Neural cell (in vitro differentiated cells): Measurements from ENCODE around the gene AKT3. TPM values are rescaled to one million over a fixed set of nuclear protein-coding genes. Genes with fewer than 3 reads are reported as not detected.

Experiments
- H2AFZ ChIP-seq: fragments of 200-600, 300-800 bp; sonication (generic), shearing (Covaris generic); 2 replicates; pipeline ENCODE4 v1.6.0; 2014; ENCODE audit warnings: low read depth, mild to moderate bottlenecking, antibody characterized with exemption, low read length, moderate library complexity
- H3F3A ChIP-seq: fragments of 200-600 bp; shearing (Covaris generic); 2 replicates; pipeline ENCODE4 v1.6.1; 2016; ENCODE audit warnings: mild to moderate bottlenecking, moderate library complexity, mixed read lengths, antibody characterized with exemption, low read length; ENCODE audit not compliant: insufficient read depth, poor library complexity, severe bottlenecking
- H3K27ac ChIP-seq: fragments of 200-600, 300-800 bp; sonication (generic), shearing (Covaris generic); 2 replicates; pipeline ENCODE4 v1.5.1; 2014; ENCODE audit warnings: mild to moderate bottlenecking, low read length, moderate library complexity
- H3K27me3 ChIP-seq: fragments of 300-800, 200-600 bp; sonication (generic), shearing (Covaris generic); 2 replicates; pipeline ENCODE4 v1.6.0; 2014; ENCODE audit warnings: mild to moderate bottlenecking, low read depth, low read length, moderate library complexity; ENCODE audit not compliant: insufficient read depth
- H3K36me3 ChIP-seq: fragments of 300-800, 200-600 bp; sonication (generic), shearing (Covaris generic); 2 replicates; pipeline ENCODE4 v1.5.1; 2014; ENCODE audit warnings: mild to moderate bottlenecking, antibody characterized with exemption, low read length, moderate library complexity; ENCODE audit not compliant: insufficient read depth
- H3K4me2 ChIP-seq: fragments of 300-800, 200-600 bp; sonication (generic), shearing (Covaris generic); 2 replicates; pipeline ENCODE4 v1.6.0; 2014; ENCODE audit warnings: mild to moderate bottlenecking, low read length
- H3K4me3 ChIP-seq: fragments of 300-800, 200-600 bp; sonication (generic), shearing (Covaris generic); 2 replicates; pipeline ENCODE4 v1.5.1; 2014; ENCODE audit warnings: mild to moderate bottlenecking, low read length, moderate library complexity
- H3K79me2 ChIP-seq: fragments of 200-600 bp; shearing (Covaris generic); replicated peaks from 2 replicates; pipeline ENCODE4 v1.6.0; 2014; ENCODE audit warnings: mild to moderate bottlenecking, low read length, moderate library complexity; ENCODE audit not compliant: insufficient read depth
- H3K9ac ChIP-seq: fragments of 300-800, 200-600 bp; sonication (generic), shearing (Covaris generic); 2 replicates; pipeline ENCODE4 v1.6.1; 2016; ENCODE audit warnings: mild to moderate bottlenecking, low read length, mixed read lengths
- H3K9me2 ChIP-seq: fragments of 200-600 bp; shearing (Covaris generic); 2 replicates; pipeline ENCODE4 v1.6.1; 2016; ENCODE audit warnings: mild to moderate bottlenecking, low read length, mixed read lengths; ENCODE audit not compliant: insufficient read depth
- H3K9me3 ChIP-seq: fragments of 200-600, 300-800 bp; sonication (generic), shearing (Covaris generic); 2 replicates; pipeline ENCODE4 v1.6.1; 2016; ENCODE audit warnings: mild to moderate bottlenecking, mixed run types, low read length, moderate library complexity, mixed read lengths
- H4K20me1 ChIP-seq: fragments of 200-600 bp; shearing (Covaris generic); 2 replicates; pipeline ENCODE4 v1.6.1; 2016; ENCODE audit warnings: mild to moderate bottlenecking, mixed run types; ENCODE audit not compliant: insufficient read depth
- CTCF ChIP-seq: fragments of 450-650 bp; IDR thresholded peaks from 2 replicates; pipeline ENCODE4 v1.5.1; 2014; ENCODE audit warnings: antibody characterized with exemption, mild to moderate bottlenecking, moderate library complexity; ENCODE audit not compliant: poor library complexity, severe bottlenecking
- EP300 ChIP-seq: fragments of 450-650 bp; conservative IDR thresholded peaks from 2 replicates; pipeline ENCODE4 v1.6.1; 2014; ENCODE audit warnings: antibody characterized with exemption, mild to moderate bottlenecking, moderate library complexity; ENCODE audit not compliant: poor library complexity, severe bottlenecking
- EZH2 ChIP-seq: fragments of 200-600, 300-800 bp; shearing (Covaris generic), sonication (generic); IDR thresholded peaks from 2 replicates; pipeline ENCODE4 v1.6.1; 2014; ENCODE audit warnings: antibody characterized with exemption, low read length, borderline replicate concordance, mild to moderate bottlenecking; ENCODE audit not compliant: insufficient read depth, poor library complexity, severe bottlenecking
- MXI1 ChIP-seq: fragments of 450-650 bp; conservative IDR thresholded peaks from 2 replicates; pipeline ENCODE4 v1.6.1; 2014; ENCODE audit warnings: antibody characterized with exemption, mild to moderate bottlenecking; ENCODE audit not compliant: poor library complexity, severe bottlenecking
- POLR2AphosphoS5 ChIP-seq: IDR thresholded peaks from 2 replicates; pipeline ENCODE4 v1.6.1; 2012
- RAD21 ChIP-seq: fragments of 450-650 bp; conservative IDR thresholded peaks from 2 replicates; pipeline ENCODE4 v1.6.1; 2014; ENCODE audit warnings: antibody characterized with exemption, mild to moderate bottlenecking, moderate library complexity
- REST ChIP-seq: IDR thresholded peaks from 2 replicates; pipeline ENCODE4 v1.6.1; 2012; ENCODE audit warnings: borderline replicate concordance
- SMC3 ChIP-seq: fragments of 450-650 bp; conservative IDR thresholded peaks from 2 replicates; pipeline ENCODE4 v1.6.1; 2014; ENCODE audit warnings: antibody characterized with exemption, mild to moderate bottlenecking, moderate library complexity; ENCODE audit not compliant: poor library complexity
- TAF1 ChIP-seq: IDR thresholded peaks from 2 replicates; pipeline ENCODE4 v1.6.1; 2012; ENCODE audit warnings: low read depth
- polyA plus RNA-seq: library from polyadenylated mRNA; depleted of rRNA; stranded (reverse); fragments of >200 nt; gene quantifications from 2 replicates; pipeline ENCODE4 v1.2.3, GENCODE V29; 2014

Gene AKT3
- polyA plus RNA-seq, 1 donor from 2014 or later = 46.0 TPM

GRCh38 chr1:243582326-243582725, 267.7 kb downstream of the AKT3 start:
- Histone ChIP-seq H2AFZ (no peak overlapping the region), H3K9ac (no peak overlapping the region), H4K20me1 (no peaks in the 10 kb centered on the region), H3K9me3 (no peaks in the 10 kb centered on the region), H3K36me3 (no peaks in the 10 kb centered on the region), H3K27ac (no peak overlapping the region), H3K4me2 (no peak overlapping the region), H3K4me3 (no peak overlapping the region), H3F3A (no peaks in the 10 kb centered on the region), H3K9me2 (no peaks in the 10 kb centered on the region), H3K27me3 (no peaks in the 10 kb centered on the region), H3K79me2 (no peaks in the 10 kb centered on the region)
- TF ChIP-seq POLR2AphosphoS5 (no peak), EP300 (no peak), SMC3 (no peak), REST (no peak), TAF1 (no peak), CTCF (no peak), EZH2 (no peak), MXI1 (no peak), RAD21 (no peak)

- no peak overlapping the region for H3K27ac ChIP-seq
- no peaks in the 10 kb centered on the region for H3F3A ChIP-seq
- no peaks in the 10 kb centered on the region for H3K9me2 ChIP-seq
- H3K36me3 ChIP-seq = no peaks in the 10 kb centered on the region
- H4K20me1 ChIP-seq = no peaks in the 10 kb centered on the region
- no peak overlapping the region for H3K4me2 ChIP-seq
- no peak overlapping the region for H3K9ac ChIP-seq
- no peaks in the 10 kb centered on the region for H3K79me2 ChIP-seq
- no peak overlapping the region for H3K4me3 ChIP-seq
- no peaks in the 10 kb centered on the region for H3K9me3 ChIP-seq
- H3K27me3 ChIP-seq = no peaks in the 10 kb centered on the region
- H2AFZ ChIP-seq = no peak overlapping the region
- no peak for TF ChIP-seq SMC3
- TF ChIP-seq EZH2 = no peak
- TF ChIP-seq EP300 = no peak
- no peak for TF ChIP-seq TAF1
- no peak for TF ChIP-seq CTCF
- TF ChIP-seq MXI1 = no peak
- no peak for TF ChIP-seq RAD21
- TF ChIP-seq REST = no peak
- TF ChIP-seq POLR2AphosphoS5 = no peak
Measured at GRCh38 chr1:243580984-243581383, 269.1 kb downstream of the AKT3 start.
